ENCODE results near the gene LARGE1.

- TF ChIP-seq KDM4A (IDR thresholded peaks at IDR 0.05; ENCODE audit: low read depth, low read length, severe bottlenecking): no peak
- TF ChIP-seq CTCF (IDR thresholded peaks at IDR 0.05; ENCODE audit: control extremely low read depth in 1 of 3, insufficient read depth in 1 of 3, low read depth in 1 of 3, low read length in 3 of 3): no peak
- TF ChIP-seq ATF3 (IDR thresholded peaks at IDR 0.05; ENCODE audit: insufficient read depth, low read depth, low read length): no peak
- TF ChIP-seq RAD21 (IDR thresholded peaks at IDR 0.05 in 1 of 2, conservative IDR thresholded peaks at IDR 0.05 in 1 of 2; ENCODE audit: low read depth in 2 of 2, low read length in 2 of 2): no peak
Observed at GRCh38 chr22:33240888-33241475, 679.3 kb downstream of the LARGE1 start.
